Ascending aorta (tissue), 2 donors: ENCODE data around the gene ZNF558. TPM values are rescaled to one million over a fixed set of nuclear protein-coding genes. Genes with fewer than 3 reads are reported as not detected.

Experiments
- DNase-seq, 2 donors: peaks; one replicate each; pipeline ENCODE4 v3.0.0-alpha.2; 2019; ENCODE audit warnings: low spot score in 2 of 2
- H3K27ac ChIP-seq, 2 donors: fragments of 200-600 bp; sonication (generic); one replicate each; pipeline ENCODE4 v1.5.1; 2016 to 2017; ENCODE audit warnings: mild to moderate bottlenecking in 1 of 2
- H3K27me3 ChIP-seq: fragments of 200-600 bp; sonication (generic); one replicate; pipeline ENCODE4 v1.5.1; 2017
- H3K36me3 ChIP-seq, 2 donors: fragments of 200-600 bp; sonication (generic); one replicate each; pipeline ENCODE4 v1.5.1; 2016
- H3K4me1 ChIP-seq, 2 donors: fragments of 200-600 bp; sonication (generic); one replicate each; pipeline ENCODE4 v1.5.1; 2016 to 2017; ENCODE audit warnings: mild to moderate bottlenecking in 1 of 2
- H3K4me3 ChIP-seq, 2 donors: fragments of 200-600 bp; sonication (generic); one replicate each; pipeline ENCODE4 v1.5.1; 2016 to 2017; ENCODE audit warnings: mild to moderate bottlenecking in 1 of 2
- H3K9me3 ChIP-seq, 2 donors: fragments of 200-600 bp; sonication (generic); one replicate each; pipeline ENCODE4 v1.5.1; 2016
- CTCF ChIP-seq, 3 experiments: fragments of 200-600 bp in 2 of 3; fragments of 450-650 bp in 1 of 3; sonication (generic) in 2 of 3; IDR thresholded peaks; one replicate each; pipeline ENCODE4 v1.5.1; 2016 to 2019; ENCODE audit warnings: antibody characterized with exemption in 3 of 3, mild to moderate bottlenecking in 1 of 3, moderate library complexity in 1 of 3
- intact Hi-C: fragments of 100-400 bp; cut with DNase I; formaldehyde crosslinking; loops from one replicate; pipeline ENCODE4 v1.15.1; 2023
- total RNA-seq: library from RNA; depleted of rRNA; stranded (reverse); fragments of >200 nt; gene quantifications from one replicate; pipeline ENCODE4 v1.1.0, GENCODE V29; 2016

Gene ZNF558
- 12.8 TPM for total RNA-seq

- intact Hi-C loops, result loop anchor here (2.0 to 10.0 kb wide), 4 partner anchors 310 to 952 kb away; partner anchors contain the start of genes ZNF317, ZNF559 and ZNF562
- peak; percentile 7 to 56 (median 49) for TF ChIP-seq CTCF (IDR thresholded peaks at IDR 0.05)
- no peaks in the 10 kb centered on the region for H3K27me3 ChIP-seq
- no peaks in the 10 kb centered on the region for H3K9me3 ChIP-seq
- peaks cover 0 to 20% of the 10 kb centered on the region in 2 donors for H3K36me3 ChIP-seq
- H3K27ac ChIP-seq, result peak within 1 kb of the TSS; percentile 88 to 98
- H3K4me3 ChIP-seq, result peak within 1 kb of the TSS; percentile 89 to 98
- DNase-seq, result peak; percentile 99 to 100
- H3K4me1 ChIP-seq, result peaks cover 0 to 8% of the 10 kb centered on the region in 2 donors
These were observed at the start of gene ZNF558, which contains the start of gene MBD3L1 for GRCh38 chr19:8832132-8833021. Gene ZNF558, minus strand, starts transcription at chr19:8832304. Its CDS starts 9,645 bp downstream, at chr19:8822659. Gene MBD3L1, plus strand, starts transcription at chr19:8832377. Its CDS starts 10,302 bp downstream, at chr19:8842679.

GRCh38 chr19:8881512-8881911, 49.4 kb upstream of the ZNF558 start:
- no peaks in the 10 kb centered on the region for H3K27me3 ChIP-seq
- no peaks in the 10 kb centered on the region for H3K4me1 ChIP-seq
- H3K9me3 ChIP-seq, result no peaks in the 10 kb centered on the region
- no peak overlapping the region for H3K4me3 ChIP-seq
- intact Hi-C loops, result no loop called here
- no peak for DNase-seq
- TF ChIP-seq CTCF (IDR thresholded peaks at IDR 0.05), result no peak
- no peak overlapping the region for H3K27ac ChIP-seq
- no peaks in the 10 kb centered on the region for H3K36me3 ChIP-seq

- intact Hi-C loops, result no loop called here
- Histone ChIP-seq H3K36me3 (no peaks in the 10 kb centered on the region), H3K4me3 (no peak overlapping the region), H3K27me3 (no peaks in the 10 kb centered on the region), H3K9me3 (no peaks in the 10 kb centered on the region), H3K4me1 (no peaks in the 10 kb centered on the region), H3K27ac (no peak overlapping the region)
- TF ChIP-seq CTCF (IDR thresholded peaks at IDR 0.05), result no peak
- no peak for DNase-seq
These were observed 48.9 kb upstream of the ZNF558 start for GRCh38 chr19:8880868-8881488.

- Histone ChIP-seq H3K36me3 (no peaks in the 10 kb centered on the region), H3K4me1 (no peaks in the 10 kb centered on the region), H3K27ac (no peak overlapping the region), H3K4me3 (no peak overlapping the region), H3K9me3 (no peaks in the 10 kb centered on the region), H3K27me3 (no peaks in the 10 kb centered on the region)
- intact Hi-C loops, result no loop called here
- TF ChIP-seq CTCF (IDR thresholded peaks at IDR 0.05), result no peak
- no peak for DNase-seq
These were observed 46.0 kb upstream of the ZNF558 start for GRCh38 chr19:8877854-8878705.

- no peak overlapping the region for H3K4me3 ChIP-seq
- TF ChIP-seq CTCF (IDR thresholded peaks at IDR 0.05), result no peak
- H3K27me3 ChIP-seq, result no peaks in the 10 kb centered on the region
- no peaks in the 10 kb centered on the region for H3K4me1 ChIP-seq
- no peaks in the 10 kb centered on the region for H3K9me3 ChIP-seq
- DNase-seq, result no peak
- intact Hi-C loops, result no loop called here
- H3K36me3 ChIP-seq, result no peaks in the 10 kb centered on the region
- H3K27ac ChIP-seq, result no peak overlapping the region
These were observed 34.2 kb upstream of the ZNF558 start for GRCh38 chr19:8866344-8866743.
